Neuronal stem cell (in vitro differentiated cells): ENCODE measurements around the gene SIRPA.
"Not testable (repeated sequence)": the region's sequence is repeated elsewhere in the genome, so short reads cannot be mapped to it uniquely, and the experiment has no call there.

Source experiments
- DNase-seq: peaks from one replicate; pipeline ENCODE4 v3.0.0-alpha.2; 2013; ENCODE audit warnings: low spot score
- H2AFZ ChIP-seq: one replicate; pipeline ENCODE4 v1.6.1; 2013; ENCODE audit warnings: mild to moderate bottlenecking, low read length, inconsistent platforms
- H2AK5ac ChIP-seq: 2 replicates; pipeline ENCODE4 v1.6.1; 2013; ENCODE audit warnings: low read depth, mild to moderate bottlenecking, inconsistent platforms, low read length, moderate library complexity, mixed read lengths
- H2BK120ac ChIP-seq: 2 replicates; pipeline ENCODE4 v1.6.1; 2013; ENCODE audit warnings: low read depth, mild to moderate bottlenecking, inconsistent platforms, low read length, moderate library complexity, mixed read lengths
- H2BK12ac ChIP-seq: one replicate; pipeline ENCODE4 v1.6.1; 2013; ENCODE audit warnings: low read length, inconsistent platforms
- H2BK15ac ChIP-seq: 2 replicates; pipeline ENCODE4 v1.6.1; 2013; ENCODE audit warnings: mild to moderate bottlenecking, low read length, inconsistent platforms, mixed read lengths
- H2BK5ac ChIP-seq: one replicate; pipeline ENCODE4 v1.6.1; 2013; ENCODE audit warnings: inconsistent platforms, mild to moderate bottlenecking, low read length, moderate library complexity
- H3K14ac ChIP-seq: one replicate; pipeline ENCODE4 v1.6.1; 2013; ENCODE audit warnings: low read length, inconsistent platforms
- H3K18ac ChIP-seq: 2 replicates; pipeline ENCODE4 v1.6.1; 2013; ENCODE audit warnings: low read length, inconsistent platforms
- H3K23ac ChIP-seq: 2 replicates; pipeline ENCODE4 v1.6.1; 2013; ENCODE audit warnings: low read depth, mild to moderate bottlenecking, mixed read lengths, low read length, inconsistent platforms; ENCODE audit not compliant: poor library complexity
- H3K27ac ChIP-seq: replicated peaks from 3 replicates; pipeline ENCODE4 v1.5.1; 2013; ENCODE audit warnings: low read length, inconsistent platforms
- H3K27me3 ChIP-seq, 3 experiments: 2 replicates each; pipeline ENCODE4 v1.6.1; 2013; ENCODE audit warnings: low read length in 3 of 3, mild to moderate bottlenecking in 2 of 3, inconsistent platforms in 1 of 3, low read depth in 1 of 3, mixed read lengths in 1 of 3, moderate library complexity in 1 of 3; ENCODE audit not compliant: control insufficient read depth in 3 of 3, insufficient read depth in 3 of 3
- H3K36me3 ChIP-seq, 2 donors: replicated peaks in 1 of 2; 2 replicates each; pipeline ENCODE4 v1.6.1; 2013; ENCODE audit warnings: low read length in 2 of 2; ENCODE audit not compliant: control insufficient read depth in 2 of 2, insufficient read depth in 2 of 2
- H3K4ac ChIP-seq: 2 replicates; pipeline ENCODE4 v1.6.1; 2013; ENCODE audit warnings: inconsistent platforms, mild to moderate bottlenecking, low read length, moderate library complexity
- H3K4me1 ChIP-seq, 2 donors: 1 replicate in 1 of 2; 2 replicates in 1 of 2; pipeline ENCODE4 v1.6.1; 2013; ENCODE audit warnings: low read length in 2 of 2, low read depth in 1 of 2; ENCODE audit not compliant: control insufficient read depth in 2 of 2, insufficient read depth in 1 of 2
- H3K4me2 ChIP-seq: one replicate; pipeline ENCODE4 v1.6.1; 2013; ENCODE audit warnings: mild to moderate bottlenecking, low read length, inconsistent platforms; ENCODE audit not compliant: insufficient read depth, poor library complexity, severe bottlenecking
- H3K4me3 ChIP-seq, 2 donors: 2 replicates each; pipeline ENCODE4 v1.5.1; 2013; ENCODE audit warnings: low read length in 2 of 2, mild to moderate bottlenecking in 2 of 2, inconsistent platforms in 1 of 2, moderate library complexity in 1 of 2
- H3K79me1 ChIP-seq: one replicate; pipeline ENCODE4 v1.6.1; 2013; ENCODE audit warnings: low read depth, mild to moderate bottlenecking, inconsistent platforms, low read length, moderate library complexity
- H3K9ac ChIP-seq: one replicate; pipeline ENCODE4 v1.6.1; 2013; ENCODE audit warnings: mild to moderate bottlenecking, low read depth, low read length, inconsistent platforms; ENCODE audit not compliant: poor library complexity
- H3K9me3 ChIP-seq, 2 donors: replicated peaks in 1 of 2; 2 replicates each; pipeline versions ENCODE3 to v1.6.1; 2013; ENCODE audit warnings: low read length in 2 of 2, mild to moderate bottlenecking in 2 of 2, inconsistent platforms in 1 of 2, low read depth in 1 of 2, mixed read lengths in 1 of 2, moderate library complexity in 1 of 2; ENCODE audit not compliant: control insufficient read depth in 2 of 2, insufficient read depth in 1 of 2
- H4K8ac ChIP-seq: one replicate; pipeline ENCODE4 v1.6.1; 2013; ENCODE audit warnings: low read depth, mild to moderate bottlenecking, inconsistent platforms, low read length, moderate library complexity
- H4K91ac ChIP-seq: one replicate; pipeline ENCODE4 v1.6.1; 2013; ENCODE audit warnings: low read length, low read depth, mild to moderate bottlenecking, inconsistent platforms; ENCODE audit not compliant: poor library complexity
- WGBS, 2 donors: extraction: QIAGEN DNeasy Blood & Tissue Kit; methylation state at CpG; one replicate each; pipeline ENCODE4 v1.1.7; 2013; ENCODE audit warnings: missing lambda C conversion rate in 2 of 2, mixed read lengths in 1 of 2; ENCODE audit not compliant: insufficient read length in 2 of 2, insufficient replicate concordance in 1 of 2; ENCODE audit errors: extremely low coverage in 2 of 2; 5-methylcytosine and 5-hydroxymethylcytosine counted together

The SIRPA gene

GRCh38 chr20:1920826-1921225 lies 25.6 kb downstream of the SIRPA start:
- H2BK120ac ChIP-seq: no peak overlapping the region
- H3K4me2 ChIP-seq: no peak overlapping the region
- H2AK5ac ChIP-seq: no peak overlapping the region
- H2BK12ac ChIP-seq: no peak overlapping the region
- no peak overlapping the region for H3K9ac ChIP-seq
- no peak overlapping the region for H3K14ac ChIP-seq
- WGBS, 2 donors: no CpG with 5 or more reads among the region's 6 CpGs
- H3K4me3 ChIP-seq: no peak overlapping the region
- H4K91ac ChIP-seq: no peak overlapping the region
- no peak overlapping the region for H3K4ac ChIP-seq
- no peak overlapping the region for H2AFZ ChIP-seq
- H3K4me1 ChIP-seq: no peaks in the 10 kb centered on the region
- no peak overlapping the region for H3K23ac ChIP-seq
- H2BK5ac ChIP-seq: no peak overlapping the region
- H4K8ac ChIP-seq: no peak overlapping the region
- DNase-seq: no peak
- H3K27me3 ChIP-seq: no peaks in the 10 kb centered on the region
- peaks cover 4 to 20% of the 10 kb centered on the region in 2 donors for H3K36me3 ChIP-seq
- H2BK15ac ChIP-seq: no peak overlapping the region
- no peaks in the 10 kb centered on the region for H3K79me1 ChIP-seq
- H3K9me3 ChIP-seq: no peaks in the 10 kb centered on the region
- no peak overlapping the region for H3K18ac ChIP-seq
- no peak overlapping the region for H3K27ac ChIP-seq

- not testable (repeated sequence) for H3K4me3 ChIP-seq, H2BK120ac ChIP-seq, H4K91ac ChIP-seq, H3K4me2 ChIP-seq, H2AK5ac ChIP-seq, H4K8ac ChIP-seq, H3K18ac ChIP-seq, H3K14ac ChIP-seq, H2BK15ac ChIP-seq, H3K9ac ChIP-seq, DNase-seq, H2AFZ ChIP-seq, H3K4me1 ChIP-seq, H3K79me1 ChIP-seq, H2BK5ac ChIP-seq, H3K4ac ChIP-seq, H3K27me3 ChIP-seq, H2BK12ac ChIP-seq, H3K36me3 ChIP-seq, H3K23ac ChIP-seq, H3K9me3 ChIP-seq, H3K27ac ChIP-seq
- no CpG with 5 or more reads among the region's 4 CpGs for WGBS, 2 donors
These were observed 26.8 kb downstream of the SIRPA start for GRCh38 chr20:1921985-1922384.

GRCh38 chr20:1922786-1923185 lies 27.6 kb downstream of the SIRPA start:
- H3K27me3 ChIP-seq: no peaks in the 10 kb centered on the region
- no peak overlapping the region for H2BK5ac ChIP-seq
- no peak for DNase-seq
- H3K4me3 ChIP-seq: no peak overlapping the region
- no peak overlapping the region for H2BK12ac ChIP-seq
- H3K4me1 ChIP-seq: no peaks in the 10 kb centered on the region
- H3K36me3 ChIP-seq: peaks cover 4 to 6% of the 10 kb centered on the region in 2 donors
- no peak overlapping the region for H3K9ac ChIP-seq
- no peaks in the 10 kb centered on the region for H3K79me1 ChIP-seq
- no peak overlapping the region for H4K91ac ChIP-seq
- H3K14ac ChIP-seq: no peak overlapping the region
- H3K9me3 ChIP-seq: no peaks in the 10 kb centered on the region
- H2BK15ac ChIP-seq: no peak overlapping the region
- no peak overlapping the region for H3K18ac ChIP-seq
- H2AFZ ChIP-seq: no peak overlapping the region
- H2AK5ac ChIP-seq: no peak overlapping the region
- H3K27ac ChIP-seq: no peak overlapping the region
- H3K23ac ChIP-seq: no peak overlapping the region
- H2BK120ac ChIP-seq: no peak overlapping the region
- H4K8ac ChIP-seq: no peak overlapping the region
- H3K4ac ChIP-seq: no peak overlapping the region
- H3K4me2 ChIP-seq: no peak overlapping the region

- DNase-seq: no peak
- Histone ChIP-seq H2BK120ac (no peak overlapping the region), H3K4me3 (no peak overlapping the region), H2BK15ac (no peak overlapping the region), H3K9me3 (no peaks in the 10 kb centered on the region), H2BK5ac (no peak overlapping the region), H3K18ac (no peak overlapping the region), H3K79me1 (no peaks in the 10 kb centered on the region), H2AFZ (no peak overlapping the region), H3K4me2 (no peak overlapping the region), H3K23ac (no peak overlapping the region), H3K36me3 (peaks cover 0 to 4% of the 10 kb centered on the region in 2 donors), H3K4me1 (no peaks in the 10 kb centered on the region), H4K8ac (no peak overlapping the region), H4K91ac (no peak overlapping the region), H3K9ac (no peak overlapping the region), H2AK5ac (no peak overlapping the region), H2BK12ac (no peak overlapping the region), H3K27ac (no peak overlapping the region), H3K4ac (peak overlapping the region; percentile 1), H3K27me3 (no peaks in the 10 kb centered on the region), H3K14ac (no peak overlapping the region)
- no CpG with 5 or more reads among the region's 13 CpGs for WGBS, 2 donors
These were observed 30.0 kb downstream of the SIRPA start for GRCh38 chr20:1924910-1925861.
